OCI-LY7 (cell line): ENCODE measurements around the gene YEATS4. TPM values are rescaled to one million over a fixed set of nuclear protein-coding genes. Genes with fewer than 3 reads are reported as not detected.

ENCODE experiments used
- BruUV-seq: library from RNA; stranded (reverse); fragments of 400-500 nt; replicated peaks from 2 replicates; lab custom pipeline; 2021; lab: Mats Ljungman, UMichigan
- CTCF ChIA-PET: fragments of 300-600 bp; sonication (Branson Sonifier 250); formaldehyde crosslinking; loops from one replicate; lab custom pipeline; 2022; ENCODE audit warnings: antibody characterized with exemption; ENCODE audit not compliant: unreplicated experiment; lab: Charles Lee
- POLR2A ChIA-PET: fragments of 300-600 bp; sonication (Branson Sonifier 250); formaldehyde crosslinking; loops from one replicate; lab custom pipeline; 2022; ENCODE audit warnings: antibody characterized with exemption; lab: Charles Lee
- DNase-seq: peaks from one replicate; pipeline ENCODE4 v3.0.0-alpha.2; 2015; ENCODE audit warnings: low spot score
- H2AFZ ChIP-seq: fragments of 200-600 bp; sonication (generic), shearing (Covaris generic); 2 replicates; pipeline ENCODE4 v1.6.1; 2014; ENCODE audit warnings: mild to moderate bottlenecking, antibody characterized with exemption, low read length, moderate library complexity
- H3K27ac ChIP-seq: fragments of 200-600 bp; sonication (generic); 2 replicates; pipeline ENCODE4 v1.5.1; 2014; ENCODE audit warnings: mixed run types, low read depth, mild to moderate bottlenecking, moderate library complexity, low read length, inconsistent platforms; ENCODE audit not compliant: poor library complexity, severe bottlenecking
- H3K36me3 ChIP-seq: fragments of 200-600 bp; sonication (generic); 2 replicates; pipeline ENCODE4 v1.6.1; 2014; ENCODE audit warnings: mild to moderate bottlenecking, antibody characterized with exemption, low read length, moderate library complexity, mixed read lengths; ENCODE audit not compliant: insufficient read depth
- H3K4me1 ChIP-seq: fragments of 200-600 bp; sonication (generic); 2 replicates; pipeline ENCODE4 v1.5.1; 2014; ENCODE audit warnings: mild to moderate bottlenecking, low read length; ENCODE audit not compliant: insufficient read depth, poor library complexity, severe bottlenecking
- H3K4me2 ChIP-seq: fragments of 200-600 bp; sonication (generic); 2 replicates; pipeline ENCODE4 v1.6.1; 2014; ENCODE audit warnings: mild to moderate bottlenecking, low read length
- H3K4me3 ChIP-seq: fragments of 200-600 bp; sonication (generic); 2 replicates; pipeline ENCODE4 v1.5.1; 2014; ENCODE audit warnings: mild to moderate bottlenecking, low read depth, low read length; ENCODE audit not compliant: poor library complexity, severe bottlenecking
- H3K79me2 ChIP-seq: fragments of 200-600 bp; sonication (generic); 2 replicates; pipeline ENCODE4 v1.6.1; 2016; ENCODE audit warnings: low read depth, mild to moderate bottlenecking, low read length, moderate library complexity, mixed read lengths; ENCODE audit not compliant: insufficient read depth
- H3K9me2 ChIP-seq: fragments of 200-600 bp; sonication (generic); 2 replicates; pipeline ENCODE4 v1.6.1; 2016; ENCODE audit warnings: mild to moderate bottlenecking, low read length, mixed read lengths; ENCODE audit not compliant: insufficient read depth
- H3K9me3 ChIP-seq: fragments of 200-600 bp; sonication (generic); 2 replicates; pipeline ENCODE4 v1.6.1; 2014; ENCODE audit warnings: mild to moderate bottlenecking, mixed run types, low read length, mixed read lengths
- H4K20me1 ChIP-seq: fragments of 200-600 bp; sonication (generic); 2 replicates; pipeline ENCODE4 v1.6.1; 2014; ENCODE audit warnings: mild to moderate bottlenecking, antibody characterized with exemption, low read length, moderate library complexity, mixed read lengths; ENCODE audit not compliant: insufficient read depth
- CTCF ChIP-seq: fragments of 200-600 bp; sonication (generic); conservative IDR thresholded peaks from 2 replicates; pipeline ENCODE4 v1.5.1; 2014; ENCODE audit warnings: mild to moderate bottlenecking, antibody characterized with exemption, low read length, moderate library complexity, mixed read lengths
- EZH2phosphoT487 ChIP-seq: fragments of 200-600 bp; sonication (generic); IDR thresholded peaks from 2 replicates; pipeline ENCODE4 v1.6.1; 2018; ENCODE audit warnings: low read depth, borderline replicate concordance, mild to moderate bottlenecking, mixed run types, antibody characterized with exemption, low read length, moderate library complexity, mixed read lengths
- intact Hi-C: fragments of 100-400 bp; cut with micrococcal nuclease; formaldehyde crosslinking; loops from one replicate; pipeline ENCODE4 v1.10.0; 2022; ENCODE audit not compliant: unreplicated experiment
- small RNA-seq: library from RNA; depleted of rRNA; stranded (forward); fragments of <200 nt; gene quantifications from one replicate; pipeline ENCODE3, GENCODE V24; 2014
- total RNA-seq, 2 experiments: library from RNA; depleted of rRNA in 1 of 2; stranded (reverse); fragments of >200 nt in 1 of 2; shearing (Covaris generic) in 1 of 2; gene quantifications; 2 replicates each; pipeline ENCODE4 v1.2.3, GENCODE V29; 2014 to 2022

Gene YEATS4
- total RNA-seq, 2 experiments from 2014 or later, result 80.4 to 122 TPM

- BruUV-seq, result no TSS peak
- no peaks in the 10 kb centered on the region for H3K36me3 ChIP-seq
- H3K27ac ChIP-seq, result no peak overlapping the region
- ChIA-PET POLR2A (interaction anchor here (0.5 kb wide), 1 partner anchor 81 kb away, joined by 3 read pairs; no protein-coding TSS in a partner anchor), CTCF (no interaction called here)
- no peak for TF ChIP-seq EZH2phosphoT487
- no peak for TF ChIP-seq CTCF
- H3K4me3 ChIP-seq, result no peak overlapping the region
- no peaks in the 10 kb centered on the region for H4K20me1 ChIP-seq
- no peaks in the 10 kb centered on the region for H3K4me1 ChIP-seq
- H3K79me2 ChIP-seq, result no peaks in the 10 kb centered on the region
- H3K9me3 ChIP-seq, result no peaks in the 10 kb centered on the region
- H3K9me2 ChIP-seq, result no peaks in the 10 kb centered on the region
- no peak for DNase-seq
- no peak overlapping the region for H3K4me2 ChIP-seq
- intact Hi-C loops, result no loop called here
- no peak overlapping the region for H2AFZ ChIP-seq
These were observed 77.5 kb downstream of the YEATS4 start for GRCh38 chr12:69437073-69437472.

GRCh38 chr12:69438539-69438938, 79.0 kb downstream of the YEATS4 start:
- intact Hi-C loops, result no loop called here
- no peak for DNase-seq
- Histone ChIP-seq H3K79me2 (no peaks in the 10 kb centered on the region), H3K4me3 (no peak overlapping the region), H3K4me2 (no peak overlapping the region), H3K36me3 (no peaks in the 10 kb centered on the region), H3K4me1 (no peaks in the 10 kb centered on the region), H3K9me3 (no peaks in the 10 kb centered on the region), H4K20me1 (no peaks in the 10 kb centered on the region), H2AFZ (no peak overlapping the region), H3K9me2 (no peaks in the 10 kb centered on the region), H3K27ac (no peak overlapping the region)
- CTCF ChIA-PET, result no interaction called here
- BruUV-seq, result no TSS peak
- POLR2A ChIA-PET, result no interaction called here
- TF ChIP-seq EZH2phosphoT487, result no peak
- no peak for TF ChIP-seq CTCF

- TF ChIP-seq CTCF, result no peak
- TF ChIP-seq EZH2phosphoT487, result no peak
- no peak overlapping the region for H3K4me2 ChIP-seq
- no peaks in the 10 kb centered on the region for H4K20me1 ChIP-seq
- CTCF ChIA-PET, result no interaction called here
- H3K9me3 ChIP-seq, result no peaks in the 10 kb centered on the region
- DNase-seq, result no peak
- no peak overlapping the region for H3K27ac ChIP-seq
- POLR2A ChIA-PET, result no interaction called here
- no peak overlapping the region for H2AFZ ChIP-seq
- no peaks in the 10 kb centered on the region for H3K36me3 ChIP-seq
- no TSS peak for BruUV-seq
- no peaks in the 10 kb centered on the region for H3K79me2 ChIP-seq
- intact Hi-C loops, result no loop called here
- H3K9me2 ChIP-seq, result no peaks in the 10 kb centered on the region
- no peaks in the 10 kb centered on the region for H3K4me1 ChIP-seq
- H3K4me3 ChIP-seq, result no peak overlapping the region
These were observed 80.5 kb downstream of the YEATS4 start for GRCh38 chr12:69440016-69440415.

Small RNAs within 50 kb of the gene (small RNA-seq; reads per million reads assigned to genes)
- gene RN7SL804P, result not detected

Other genes starting within 250 kb of the YEATS4 start
- 90.4 and 207 TPM in 2 replicates for gene CPSF6, start 120.2 kb upstream of the YEATS4 start, total RNA-seq (2014; rRNA removed; shearing (Covaris generic))
- gene CPSF6, start 120.2 kb upstream of the YEATS4 start, total RNA-seq (2022), result 163 and 165 TPM in 2 replicates
- gene LYZ, start 11.4 kb upstream of the YEATS4 start, total RNA-seq (2014; rRNA removed; shearing (Covaris generic)), result not detected in 2 replicates
- gene LYZ, start 11.4 kb upstream of the YEATS4 start, total RNA-seq (2022), result 0.29 TPM in 1 of 2 replicates, not detected in the other
- 9.9 and 18.5 TPM in 2 replicates for gene FRS2, start 110.6 kb downstream of the YEATS4 start, total RNA-seq (2014; rRNA removed; shearing (Covaris generic))
- 10.4 and 11.1 TPM in 2 replicates for gene FRS2, start 110.6 kb downstream of the YEATS4 start, total RNA-seq (2022)
- gene CCT2, start 225.7 kb downstream of the YEATS4 start, total RNA-seq (2014; rRNA removed; shearing (Covaris generic)), result 248 and 264 TPM in 2 replicates
- 270 and 317 TPM in 2 replicates for gene CCT2, start 225.7 kb downstream of the YEATS4 start, total RNA-seq (2022)